ENCODE data around the gene BMP10.

The BMP10 gene

GRCh38 chr2:68817306-68817705 lies 53.9 kb downstream of the BMP10 start:
- no peak for TF ChIP-seq CTCF (IDR thresholded peaks at IDR 0.05; ENCODE audit: insufficient read depth, low read depth, low read length, missing control alignments)
- no peak for DNase-seq (ENCODE audit: low read depth)
- H3K4me3 ChIP-seq (ENCODE audit: low read length) = no peak overlapping the region

Measured in epithelial cell of esophagus (primary cell).